Measurements from ENCODE around the gene APLNR.

- TF ChIP-seq, protein P1, sequence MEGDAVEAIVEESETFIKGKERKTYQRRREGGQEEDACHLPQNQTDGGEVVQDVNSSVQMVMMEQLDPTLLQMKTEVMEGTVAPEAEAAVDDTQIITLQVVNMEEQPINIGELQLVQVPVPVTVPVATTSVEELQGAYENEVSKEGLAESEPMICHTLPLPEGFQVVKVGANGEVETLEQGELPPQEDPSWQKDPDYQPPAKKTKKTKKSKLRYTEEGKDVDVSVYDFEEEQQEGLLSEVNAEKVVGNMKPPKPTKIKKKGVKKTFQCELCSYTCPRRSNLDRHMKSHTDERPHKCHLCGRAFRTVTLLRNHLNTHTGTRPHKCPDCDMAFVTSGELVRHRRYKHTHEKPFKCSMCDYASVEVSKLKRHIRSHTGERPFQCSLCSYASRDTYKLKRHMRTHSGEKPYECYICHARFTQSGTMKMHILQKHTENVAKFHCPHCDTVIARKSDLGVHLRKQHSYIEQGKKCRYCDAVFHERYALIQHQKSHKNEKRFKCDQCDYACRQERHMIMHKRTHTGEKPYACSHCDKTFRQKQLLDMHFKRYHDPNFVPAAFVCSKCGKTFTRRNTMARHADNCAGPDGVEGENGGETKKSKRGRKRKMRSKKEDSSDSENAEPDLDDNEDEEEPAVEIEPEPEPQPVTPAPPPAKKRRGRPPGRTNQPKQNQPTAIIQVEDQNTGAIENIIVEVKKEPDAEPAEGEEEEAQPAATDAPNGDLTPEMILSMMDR (IDR thresholded peaks at IDR 0.05), result no peak
- TF ChIP-seq POLR2AphosphoS5 (IDR thresholded peaks at IDR 0.05), result no peak
These were observed 25.1 kb upstream of the APLNR start for GRCh38 chr11:57262157-57262556.

Measured in breast epithelium (tissue), 3 donors.